ENCODE measurements around the gene SCRN1. TPM values are rescaled to one million over a fixed set of nuclear protein-coding genes. Genes with fewer than 3 reads are reported as not detected.

SCRN1 gene
- total RNA-seq, 2 donors from 2014 or later, result 20.4 to 30.4 TPM

GRCh38 chr7:29883462-29884398, 105.9 kb downstream of the SCRN1 start:
- Histone ChIP-seq H3K27me3 (no peaks in the 10 kb centered on the region), H3K4me3 (no peak overlapping the region), H3K36me3 (replicated peaks in 1 of 2; ENCODE audit: insufficient read depth in 1 of 2, low read depth in 2 of 2) (no peaks in the 10 kb centered on the region), H3K9me3 (no peaks in the 10 kb centered on the region), H3K27ac (peak overlapping the region in 2 of 4 donors; percentile 7 to 22), H3K4me1 (peaks cover 4% of the 10 kb centered on the region)
- WGBS, 2 donors, result 47 to 55% methylated on average over 27 to 31 of the region's 46 CpGs
- DNase-seq (peak in 3 of 4 donors; percentile 18 to 48 (median 43)), ATAC-seq (peak; percentile 25)
- TF ChIP-seq CTCF (IDR thresholded peaks at IDR 0.05), result no peak
- intact Hi-C loops (cut with DNase I), result no loop called here

- no peaks in the 10 kb centered on the region for H3K36me3 ChIP-seq (replicated peaks in 1 of 2; ENCODE audit: insufficient read depth in 1 of 2, low read depth in 2 of 2)
- intact Hi-C loops (cut with DNase I), result no loop called here
- peaks cover 4% of the 10 kb centered on the region for H3K4me1 ChIP-seq
- H3K4me3 ChIP-seq, result no peak overlapping the region
- 83 to 100% methylated on average over 1 of the region's 1 CpG for WGBS, 2 donors
- no peak for DNase-seq
- no peaks in the 10 kb centered on the region for H3K9me3 ChIP-seq
- H3K27ac ChIP-seq, result no peak overlapping the region
- H3K27me3 ChIP-seq, result no peaks in the 10 kb centered on the region
- ATAC-seq, result no peak
- TF ChIP-seq POLR2A (IDR thresholded peaks at IDR 0.05) (no peak), CTCF (IDR thresholded peaks at IDR 0.05) (no peak)
These were observed 107.1 kb downstream of the SCRN1 start for GRCh38 chr7:29882481-29882880.

- WGBS, 2 donors, result 72% methylated on average over 7 of the region's 7 CpGs
- no peak overlapping the region for H3K27ac ChIP-seq
- H3K9me3 ChIP-seq, result no peaks in the 10 kb centered on the region
- H3K4me3 ChIP-seq, result no peak overlapping the region
- no peak for ATAC-seq
- DNase-seq, result peak in 1 of 4 donors; percentile 16
- H3K36me3 ChIP-seq (replicated peaks in 1 of 2; ENCODE audit: insufficient read depth in 1 of 2, low read depth in 2 of 2), result no peaks in the 10 kb centered on the region
- intact Hi-C loops (cut with DNase I), result no loop called here
- TF ChIP-seq CTCF (IDR thresholded peaks at IDR 0.05) (peak in 2 of 7 experiments; percentile 16 to 28), POLR2A (IDR thresholded peaks at IDR 0.05) (no peak)
- H3K4me1 ChIP-seq, result peaks cover 4% of the 10 kb centered on the region
- no peaks in the 10 kb centered on the region for H3K27me3 ChIP-seq
These were observed 107.9 kb downstream of the SCRN1 start for GRCh38 chr7:29881724-29882123.

- peak; percentile 23 for ATAC-seq
- Histone ChIP-seq H3K4me3 (no peak overlapping the region), H3K27me3 (no peaks in the 10 kb centered on the region), H3K27ac (no peak overlapping the region), H3K4me1 (peaks cover 4% of the 10 kb centered on the region), H3K36me3 (replicated peaks in 1 of 2; ENCODE audit: insufficient read depth in 1 of 2, low read depth in 2 of 2) (no peaks in the 10 kb centered on the region), H3K9me3 (no peaks in the 10 kb centered on the region)
- intact Hi-C loops (cut with DNase I), result no loop called here
- DNase-seq, result peak in 3 of 4 donors; percentile 19 to 46 (median 28)
- WGBS, 2 donors, result 75% methylated on average over 2 of the region's 2 CpGs
- no peak for TF ChIP-seq CTCF (IDR thresholded peaks at IDR 0.05)
- TF ChIP-seq POLR2A (IDR thresholded peaks at IDR 0.05), result no peak
These were observed 110.0 kb downstream of the SCRN1 start for GRCh38 chr7:29879609-29880008.
